SK-N-SH (cell line): ENCODE data around the gene GVQW3.

ENCODE experiments used
- POLR2AphosphoS5 ChIP-seq: IDR thresholded peaks from 2 replicates; pipeline ENCODE4 v1.6.1; 2012; ENCODE audit warnings: low read depth, low read length
- RAD21 ChIP-seq: IDR thresholded peaks from 2 replicates; pipeline ENCODE4 v1.6.1; 2012; ENCODE audit warnings: mild to moderate bottlenecking, low read length
- YY1 ChIP-seq: IDR thresholded peaks from 2 replicates; pipeline ENCODE4 v1.4.0; 2012; ENCODE audit warnings: low read depth, mild to moderate bottlenecking
- TF ChIP-seq, protein P1 (sequence below): fragments of 150-350 bp; IDR thresholded peaks from 2 replicates; pipeline ENCODE4 v1.6.1; 2017; ENCODE audit warnings: antibody characterized with exemption, low read length, low read depth, borderline replicate concordance
- TF ChIP-seq, protein P2 (sequence below): fragments of 200-600 bp; sonication (generic); IDR thresholded peaks from 2 replicates; pipeline ENCODE4 v1.6.1; 2017; ENCODE audit warnings: antibody characterized with exemption, mild to moderate bottlenecking, moderate library complexity
- TF ChIP-seq, protein P3 (sequence below): IDR thresholded peaks from 2 replicates; pipeline ENCODE4 v1.6.1; 2012; ENCODE audit warnings: mild to moderate bottlenecking, low read depth, low read length, moderate library complexity
- TF ChIP-seq, protein P4 (sequence below): IDR thresholded peaks from 2 replicates; pipeline ENCODE4 v1.4.0; 2012; ENCODE audit warnings: low read depth, borderline replicate concordance

DNA sequence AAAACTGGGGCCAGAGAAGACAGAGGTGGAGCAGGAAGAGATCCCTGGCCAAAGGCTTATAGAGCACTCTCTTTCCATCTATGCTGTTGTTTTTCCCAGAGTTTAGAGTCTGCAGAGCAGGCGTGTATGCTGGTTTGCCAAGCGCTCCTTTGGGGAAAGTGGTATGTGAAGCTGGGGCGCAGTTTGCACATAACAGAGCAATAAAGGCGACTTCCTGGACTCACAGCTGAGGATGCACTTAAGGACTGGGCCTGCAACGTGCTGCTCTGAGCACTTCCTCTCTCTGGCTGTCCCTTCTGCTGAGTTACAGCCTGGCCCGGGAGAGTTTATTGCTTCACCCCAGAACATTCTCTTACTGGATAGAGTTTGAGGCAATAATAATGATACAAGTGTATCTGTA, 41.9 kb upstream of the GVQW3 start:
- TF ChIP-seq, protein P1, sequence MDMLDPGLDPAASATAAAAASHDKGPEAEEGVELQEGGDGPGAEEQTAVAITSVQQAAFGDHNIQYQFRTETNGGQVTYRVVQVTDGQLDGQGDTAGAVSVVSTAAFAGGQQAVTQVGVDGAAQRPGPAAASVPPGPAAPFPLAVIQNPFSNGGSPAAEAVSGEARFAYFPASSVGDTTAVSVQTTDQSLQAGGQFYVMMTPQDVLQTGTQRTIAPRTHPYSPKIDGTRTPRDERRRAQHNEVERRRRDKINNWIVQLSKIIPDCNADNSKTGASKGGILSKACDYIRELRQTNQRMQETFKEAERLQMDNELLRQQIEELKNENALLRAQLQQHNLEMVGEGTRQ, result no peak
- TF ChIP-seq RAD21, result no peak
- TF ChIP-seq, protein P2, sequence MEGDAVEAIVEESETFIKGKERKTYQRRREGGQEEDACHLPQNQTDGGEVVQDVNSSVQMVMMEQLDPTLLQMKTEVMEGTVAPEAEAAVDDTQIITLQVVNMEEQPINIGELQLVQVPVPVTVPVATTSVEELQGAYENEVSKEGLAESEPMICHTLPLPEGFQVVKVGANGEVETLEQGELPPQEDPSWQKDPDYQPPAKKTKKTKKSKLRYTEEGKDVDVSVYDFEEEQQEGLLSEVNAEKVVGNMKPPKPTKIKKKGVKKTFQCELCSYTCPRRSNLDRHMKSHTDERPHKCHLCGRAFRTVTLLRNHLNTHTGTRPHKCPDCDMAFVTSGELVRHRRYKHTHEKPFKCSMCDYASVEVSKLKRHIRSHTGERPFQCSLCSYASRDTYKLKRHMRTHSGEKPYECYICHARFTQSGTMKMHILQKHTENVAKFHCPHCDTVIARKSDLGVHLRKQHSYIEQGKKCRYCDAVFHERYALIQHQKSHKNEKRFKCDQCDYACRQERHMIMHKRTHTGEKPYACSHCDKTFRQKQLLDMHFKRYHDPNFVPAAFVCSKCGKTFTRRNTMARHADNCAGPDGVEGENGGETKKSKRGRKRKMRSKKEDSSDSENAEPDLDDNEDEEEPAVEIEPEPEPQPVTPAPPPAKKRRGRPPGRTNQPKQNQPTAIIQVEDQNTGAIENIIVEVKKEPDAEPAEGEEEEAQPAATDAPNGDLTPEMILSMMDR, result no peak
- no peak for TF ChIP-seq YY1
- no peak for TF ChIP-seq POLR2AphosphoS5
- TF ChIP-seq, protein P3, sequence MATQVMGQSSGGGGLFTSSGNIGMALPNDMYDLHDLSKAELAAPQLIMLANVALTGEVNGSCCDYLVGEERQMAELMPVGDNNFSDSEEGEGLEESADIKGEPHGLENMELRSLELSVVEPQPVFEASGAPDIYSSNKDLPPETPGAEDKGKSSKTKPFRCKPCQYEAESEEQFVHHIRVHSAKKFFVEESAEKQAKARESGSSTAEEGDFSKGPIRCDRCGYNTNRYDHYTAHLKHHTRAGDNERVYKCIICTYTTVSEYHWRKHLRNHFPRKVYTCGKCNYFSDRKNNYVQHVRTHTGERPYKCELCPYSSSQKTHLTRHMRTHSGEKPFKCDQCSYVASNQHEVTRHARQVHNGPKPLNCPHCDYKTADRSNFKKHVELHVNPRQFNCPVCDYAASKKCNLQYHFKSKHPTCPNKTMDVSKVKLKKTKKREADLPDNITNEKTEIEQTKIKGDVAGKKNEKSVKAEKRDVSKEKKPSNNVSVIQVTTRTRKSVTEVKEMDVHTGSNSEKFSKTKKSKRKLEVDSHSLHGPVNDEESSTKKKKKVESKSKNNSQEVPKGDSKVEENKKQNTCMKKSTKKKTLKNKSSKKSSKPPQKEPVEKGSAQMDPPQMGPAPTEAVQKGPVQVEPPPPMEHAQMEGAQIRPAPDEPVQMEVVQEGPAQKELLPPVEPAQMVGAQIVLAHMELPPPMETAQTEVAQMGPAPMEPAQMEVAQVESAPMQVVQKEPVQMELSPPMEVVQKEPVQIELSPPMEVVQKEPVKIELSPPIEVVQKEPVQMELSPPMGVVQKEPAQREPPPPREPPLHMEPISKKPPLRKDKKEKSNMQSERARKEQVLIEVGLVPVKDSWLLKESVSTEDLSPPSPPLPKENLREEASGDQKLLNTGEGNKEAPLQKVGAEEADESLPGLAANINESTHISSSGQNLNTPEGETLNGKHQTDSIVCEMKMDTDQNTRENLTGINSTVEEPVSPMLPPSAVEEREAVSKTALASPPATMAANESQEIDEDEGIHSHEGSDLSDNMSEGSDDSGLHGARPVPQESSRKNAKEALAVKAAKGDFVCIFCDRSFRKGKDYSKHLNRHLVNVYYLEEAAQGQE, result no peak
- TF ChIP-seq, protein P4, sequence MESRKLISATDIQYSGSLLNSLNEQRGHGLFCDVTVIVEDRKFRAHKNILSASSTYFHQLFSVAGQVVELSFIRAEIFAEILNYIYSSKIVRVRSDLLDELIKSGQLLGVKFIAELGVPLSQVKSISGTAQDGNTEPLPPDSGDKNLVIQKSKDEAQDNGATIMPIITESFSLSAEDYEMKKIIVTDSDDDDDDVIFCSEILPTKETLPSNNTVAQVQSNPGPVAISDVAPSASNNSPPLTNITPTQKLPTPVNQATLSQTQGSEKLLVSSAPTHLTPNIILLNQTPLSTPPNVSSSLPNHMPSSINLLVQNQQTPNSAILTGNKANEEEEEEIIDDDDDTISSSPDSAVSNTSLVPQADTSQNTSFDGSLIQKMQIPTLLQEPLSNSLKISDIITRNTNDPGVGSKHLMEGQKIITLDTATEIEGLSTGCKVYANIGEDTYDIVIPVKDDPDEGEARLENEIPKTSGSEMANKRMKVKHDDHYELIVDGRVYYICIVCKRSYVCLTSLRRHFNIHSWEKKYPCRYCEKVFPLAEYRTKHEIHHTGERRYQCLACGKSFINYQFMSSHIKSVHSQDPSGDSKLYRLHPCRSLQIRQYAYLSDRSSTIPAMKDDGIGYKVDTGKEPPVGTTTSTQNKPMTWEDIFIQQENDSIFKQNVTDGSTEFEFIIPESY, result no peak
